GM13977 (cell line): ENCODE measurements around the gene NPHP4.

Experiments used
- DNase-seq: peaks from one replicate; pipeline ENCODE4 v3.0.0; 2012; ENCODE audit warnings: low spot score
- in situ Hi-C: fragments of 300-500 bp; cut with MboI; formaldehyde crosslinking; loops from one replicate; pipeline ENCODE4 v1.12.0; 2022; ENCODE audit warnings: low sequenced_read_pairs, low pct_unique_long_range_greater_than_20kb, mixed read lengths, inconsistent platforms; ENCODE audit not compliant: unreplicated experiment
- TF ChIP-seq, protein P1 (sequence below): IDR thresholded peaks from 2 replicates; pipeline ENCODE4 v1.5.1; 2012; ENCODE audit warnings: mild to moderate bottlenecking, control low read depth; ENCODE audit not compliant: insufficient read depth; ENCODE audit errors: extremely low read depth, missing control alignments

Gene NPHP4

DNA sequence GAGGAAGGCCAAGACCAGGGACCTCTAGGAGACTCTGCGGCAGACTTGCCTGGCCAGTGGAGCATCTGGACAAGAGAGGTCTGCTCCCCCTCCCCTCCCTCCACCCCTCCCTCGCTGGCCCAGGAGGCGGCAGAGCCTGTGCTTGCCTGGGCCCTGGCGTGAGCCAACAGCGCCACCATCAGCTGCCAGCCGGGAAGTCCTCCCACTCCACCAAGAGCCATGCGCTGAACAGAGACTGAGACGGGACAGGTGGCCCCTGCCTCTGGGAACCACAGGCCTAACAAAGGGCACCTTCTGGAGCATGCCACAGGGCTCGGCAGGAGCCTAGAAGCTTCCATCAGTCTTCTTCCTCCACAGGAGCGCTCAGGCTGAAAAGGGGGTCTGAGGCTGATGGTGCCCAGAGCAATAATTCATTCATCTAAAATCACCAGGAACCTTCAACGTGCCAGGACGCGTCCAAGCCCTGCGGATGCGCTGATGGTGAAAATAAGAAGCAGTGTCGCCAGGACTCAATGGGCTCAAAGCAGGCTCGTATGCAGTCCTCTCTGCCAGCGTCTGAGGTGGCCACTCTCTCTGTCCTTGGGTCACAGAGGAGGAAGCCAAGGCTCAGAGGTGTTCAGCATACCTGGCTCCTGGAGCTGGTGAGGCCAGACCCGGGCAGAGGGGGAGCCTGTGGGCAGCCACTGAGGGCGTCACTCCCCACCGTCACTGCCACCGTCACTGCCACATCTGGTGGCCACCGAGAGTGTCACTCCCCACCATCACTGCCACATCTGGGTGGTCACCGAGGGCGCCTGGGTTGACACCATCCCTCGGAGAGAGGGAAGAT, 161.2 kb downstream of the NPHP4 start:
- in situ Hi-C loops: no loop called here
- TF ChIP-seq, protein P1, sequence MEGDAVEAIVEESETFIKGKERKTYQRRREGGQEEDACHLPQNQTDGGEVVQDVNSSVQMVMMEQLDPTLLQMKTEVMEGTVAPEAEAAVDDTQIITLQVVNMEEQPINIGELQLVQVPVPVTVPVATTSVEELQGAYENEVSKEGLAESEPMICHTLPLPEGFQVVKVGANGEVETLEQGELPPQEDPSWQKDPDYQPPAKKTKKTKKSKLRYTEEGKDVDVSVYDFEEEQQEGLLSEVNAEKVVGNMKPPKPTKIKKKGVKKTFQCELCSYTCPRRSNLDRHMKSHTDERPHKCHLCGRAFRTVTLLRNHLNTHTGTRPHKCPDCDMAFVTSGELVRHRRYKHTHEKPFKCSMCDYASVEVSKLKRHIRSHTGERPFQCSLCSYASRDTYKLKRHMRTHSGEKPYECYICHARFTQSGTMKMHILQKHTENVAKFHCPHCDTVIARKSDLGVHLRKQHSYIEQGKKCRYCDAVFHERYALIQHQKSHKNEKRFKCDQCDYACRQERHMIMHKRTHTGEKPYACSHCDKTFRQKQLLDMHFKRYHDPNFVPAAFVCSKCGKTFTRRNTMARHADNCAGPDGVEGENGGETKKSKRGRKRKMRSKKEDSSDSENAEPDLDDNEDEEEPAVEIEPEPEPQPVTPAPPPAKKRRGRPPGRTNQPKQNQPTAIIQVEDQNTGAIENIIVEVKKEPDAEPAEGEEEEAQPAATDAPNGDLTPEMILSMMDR: peak; percentile 21
- DNase-seq: no peak

DNA sequence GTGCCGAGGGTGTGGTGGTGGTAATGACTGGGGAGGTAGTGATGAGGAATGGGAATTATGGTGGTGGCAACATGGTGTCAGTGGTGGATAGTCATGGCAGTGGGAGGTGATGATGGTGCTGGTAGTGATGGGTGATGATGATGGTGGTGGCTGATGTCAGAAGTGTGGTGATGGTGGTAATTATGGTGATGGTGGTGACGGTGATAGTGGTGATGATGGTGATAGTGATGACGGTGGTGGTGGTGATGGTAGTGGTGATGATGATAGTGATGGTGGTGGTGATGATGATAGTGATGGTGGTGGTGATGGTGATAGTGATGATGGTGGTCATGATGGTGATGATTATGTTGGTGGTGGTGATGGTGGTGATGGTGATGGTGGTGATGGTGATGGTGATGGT, 162.8 kb downstream of the NPHP4 start:
- no peak for DNase-seq
- in situ Hi-C loops: no loop called here
- TF ChIP-seq, protein P1: no peak

DNA sequence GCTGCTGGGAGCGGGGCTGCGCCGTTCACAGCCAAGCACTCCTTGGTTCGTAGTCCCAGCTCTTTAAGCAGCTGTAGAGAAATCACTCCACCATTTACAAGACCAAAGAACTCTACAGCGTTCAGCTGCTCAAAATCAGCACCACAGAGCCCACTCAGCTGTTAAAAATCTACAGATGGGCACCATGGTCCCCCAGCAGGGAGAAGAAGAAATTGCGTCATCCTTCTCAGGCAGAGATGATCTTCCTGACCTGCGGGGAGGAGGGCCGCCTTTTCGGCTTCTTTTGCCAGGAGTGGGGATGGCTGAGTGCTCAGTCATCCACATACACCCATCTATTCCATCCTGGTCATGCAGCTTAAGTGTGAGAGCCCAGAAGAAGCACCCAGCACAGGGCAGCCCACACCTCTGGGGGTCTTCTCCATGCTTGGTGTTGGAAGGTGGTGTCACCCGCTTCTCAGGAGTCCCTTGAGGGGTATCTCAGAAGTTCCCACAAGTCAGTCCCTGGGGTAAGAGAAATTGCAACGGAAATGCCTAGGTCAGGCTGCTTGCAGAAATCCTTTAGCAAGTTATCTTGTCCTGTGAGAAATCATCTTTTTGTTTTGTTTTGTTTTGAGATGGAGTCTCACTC, 163.8 kb downstream of the NPHP4 start:
- no peak for DNase-seq
- in situ Hi-C loops: no loop called here

DNA sequence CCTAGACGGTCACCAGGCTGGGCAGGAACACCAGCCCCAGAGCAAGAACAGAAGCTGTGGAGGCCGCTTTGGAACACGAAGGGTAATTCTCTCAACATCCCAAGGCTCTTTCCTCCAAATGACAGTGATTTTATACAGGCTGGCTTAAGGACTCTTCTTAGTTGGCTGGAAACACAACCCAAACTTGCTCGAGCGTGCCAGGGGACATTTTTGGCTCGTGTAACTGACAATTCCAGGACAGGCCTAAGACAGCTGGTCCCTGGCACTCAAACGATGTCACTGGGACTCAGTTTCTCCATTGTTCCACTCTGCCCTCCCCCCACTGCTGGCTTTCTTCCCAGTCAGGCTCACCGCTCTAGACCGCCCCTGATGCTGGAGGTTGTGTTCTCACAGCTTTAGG, 164.7 kb downstream of the NPHP4 start:
- in situ Hi-C loops: no loop called here
- DNase-seq: no peak
- TF ChIP-seq, protein P1: no peak

More for the DNA sequence above, 163.8 kb downstream of the NPHP4 start:
- TF ChIP-seq, protein P1: no peak

DNA sequence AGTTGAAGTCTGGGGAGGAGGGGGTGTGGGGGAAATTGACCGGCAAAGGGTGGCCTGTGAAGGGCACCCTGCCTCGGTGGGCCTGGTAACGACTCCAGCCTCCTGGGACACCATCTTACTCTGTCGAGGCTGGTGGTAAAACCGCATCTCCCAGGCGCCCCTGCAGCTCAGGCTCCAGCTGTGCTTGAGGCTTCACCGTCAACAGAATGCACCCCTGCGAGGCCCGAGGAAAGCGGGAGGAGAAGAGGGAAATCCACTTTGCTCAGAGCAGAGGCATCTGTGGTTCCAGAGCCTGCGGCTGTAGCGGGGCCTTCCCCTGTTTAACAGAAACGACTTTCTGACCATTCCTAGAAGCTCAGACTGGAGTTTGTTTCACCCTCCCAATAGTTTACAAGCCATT, 165.6 kb downstream of the NPHP4 start:
- in situ Hi-C loops: no loop called here
- TF ChIP-seq, protein P1: no peak
- DNase-seq: no peak

DNA sequence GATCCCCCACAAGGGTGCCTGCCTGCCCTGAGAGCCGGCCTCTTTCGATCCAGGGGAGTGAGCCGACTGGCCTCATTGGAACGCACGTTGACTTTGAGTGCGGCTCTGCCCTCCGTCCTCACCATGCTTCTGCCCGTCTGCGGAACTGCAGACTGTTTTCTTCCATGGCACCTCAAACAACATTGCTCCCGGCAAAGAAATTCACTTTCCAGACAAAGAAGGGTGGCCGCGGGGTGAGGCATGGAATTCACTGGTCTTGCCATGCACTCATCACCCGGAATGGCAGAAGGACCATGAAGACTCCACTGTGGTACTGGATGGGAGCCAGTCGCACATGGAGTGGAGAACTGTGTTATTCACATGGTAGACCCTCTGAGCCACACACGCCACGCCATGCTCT, 169.5 kb downstream of the NPHP4 start:
- in situ Hi-C loops: no loop called here
- DNase-seq: no peak
- TF ChIP-seq, protein P1: no peak
